Right lobe of liver (tissue), 4 donors: Measurements from ENCODE around the gene WBP2NL.

Source experiments
- CTCF ChIP-seq, 4 donors: fragments of 200-600 bp in 3 of 4; fragments of 450-650 bp in 1 of 4; IDR thresholded peaks; one replicate each; pipeline versions ENCODE4 v1.5.1 to v1.8.0; 2016 to 2022; ENCODE audit warnings: antibody characterized with exemption in 4 of 4, mild to moderate bottlenecking in 2 of 4
- POLR2A ChIP-seq: fragments of 450-650 bp; IDR thresholded peaks from one replicate; pipeline ENCODE4 v1.6.1; 2017; ENCODE audit warnings: antibody characterized with exemption, mild to moderate bottlenecking
- donor health status: DM: no; HTN: no; CAD: no.
- donor health status: DM: no; HTN: no; CAD: no.
- donor health status: DM: no; HTN: yes; CAD: no.

DNA sequence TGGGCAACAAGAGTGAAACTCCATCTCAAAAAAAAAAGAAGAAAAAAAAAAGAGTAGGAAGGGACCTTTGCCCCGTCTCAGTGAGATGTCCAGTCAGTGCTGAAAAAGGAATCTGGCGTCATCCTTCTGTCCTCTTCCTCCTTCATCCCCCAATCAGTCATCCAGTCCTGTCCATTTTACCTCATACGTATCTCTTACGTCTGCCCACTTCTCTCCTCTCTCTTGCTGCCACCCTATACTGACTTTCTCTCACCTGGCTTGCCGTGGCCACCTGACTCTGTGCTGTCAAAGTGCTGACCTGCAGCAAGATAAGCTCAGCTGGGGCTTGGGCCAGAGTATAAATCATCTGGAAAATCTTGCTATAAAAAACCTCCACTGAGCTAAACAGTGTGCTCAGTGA lies 15.7 kb upstream of the WBP2NL start:
- no peak for TF ChIP-seq CTCF (IDR thresholded peaks at IDR 0.05)
- no peak for TF ChIP-seq POLR2A
